HEK293 (cell line): ENCODE data around the gene VASN.
A peak's percentile ranks its signal among the peaks of the same experiment; 100 is the strongest.

ENCODE experiments used
- CTCF ChIA-PET: fragments of 350-600 bp; formaldehyde crosslinking; extraction: SDS; loops from one replicate; lab custom pipeline; 2021; ENCODE audit warnings: antibody characterized with exemption; lab: Yijun Ruan, JAX
- POLR2A ChIA-PET: fragments of 300-600 bp; formaldehyde crosslinking; extraction: SDS; loops from one replicate; lab custom pipeline; 2020; ENCODE audit warnings: antibody characterized with exemption, inconsistent platforms; lab: Yijun Ruan, JAX
- H3K27ac ChIP-seq: fragments of 200-500 bp; sonication (Bioruptor generic); 2 replicates; pipeline ENCODE4 v1.5.1; 2014; ENCODE audit warnings: low read depth, low read length, control low read depth, inconsistent platforms; ENCODE audit errors: extremely low read depth
- H3K36me3 ChIP-seq, 2 experiments: fragments of 200-500 bp in 1 of 2; sonication (Bioruptor generic) in 1 of 2; 1 replicate in 1 of 2; 2 replicates in 1 of 2; pipeline ENCODE4 v1.5.1; 2014 to 2017; ENCODE audit warnings: inconsistent platforms in 2 of 2, low read length in 2 of 2; ENCODE audit not compliant: control insufficient read depth in 2 of 2, insufficient read depth in 1 of 2
- H3K4me1 ChIP-seq: fragments of 200-500 bp; sonication (Bioruptor generic); 2 replicates; pipeline ENCODE4 v1.5.1; 2014; ENCODE audit warnings: mild to moderate bottlenecking, low read length, inconsistent platforms; ENCODE audit not compliant: control insufficient read depth, insufficient read depth
- H3K4me3 ChIP-seq: 2 replicates; pipeline ENCODE4 v1.5.1; 2011; ENCODE audit warnings: low read depth, mild to moderate bottlenecking, control low read depth, low read length, moderate library complexity
- H3K9me3 ChIP-seq: fragments of 200-500 bp; sonication (Bioruptor generic); 2 replicates; pipeline ENCODE4 v1.5.1; 2014; ENCODE audit warnings: low read depth, low read length, inconsistent platforms; ENCODE audit not compliant: control insufficient read depth, insufficient read depth
- BCL11A ChIP-seq: fragments of 450-650 bp; formaldehyde crosslinking; IDR thresholded peaks from 2 replicates; pipeline ENCODE4 v1.5.1; 2016; ENCODE audit warnings: low read depth, missing biosample characterization, missing genetic modification characterization
- EGR2 ChIP-seq: fragments of 450-650 bp; formaldehyde crosslinking; IDR thresholded peaks from 2 replicates; pipeline ENCODE4 v1.5.1; 2016; ENCODE audit warnings: low read depth, missing biosample characterization, missing genetic modification characterization
- REPIN1 ChIP-seq: fragments of 450-650 bp; formaldehyde crosslinking; IDR thresholded peaks from 2 replicates; pipeline ENCODE4 v1.5.1; 2017; ENCODE audit warnings: missing biosample characterization, missing genetic modification characterization, low read depth
- SCRT1 ChIP-seq: fragments of 450-650 bp; formaldehyde crosslinking; IDR thresholded peaks from 2 replicates; pipeline ENCODE4 v1.5.1; 2016; ENCODE audit warnings: missing biosample characterization, missing genetic modification characterization, borderline replicate concordance
- SCRT2 ChIP-seq: fragments of 450-650 bp; formaldehyde crosslinking; IDR thresholded peaks from 2 replicates; pipeline ENCODE4 v1.5.1; 2016; ENCODE audit warnings: missing biosample characterization, missing genetic modification characterization
- ZFHX2 ChIP-seq: fragments of 450-650 bp; formaldehyde crosslinking; conservative IDR thresholded peaks from 2 replicates; pipeline ENCODE4 v1.5.1; 2016; ENCODE audit warnings: missing biosample characterization, missing genetic modification characterization
- ZNF202 ChIP-seq: fragments of 450-650 bp; formaldehyde crosslinking; IDR thresholded peaks from 2 replicates; pipeline ENCODE4 v1.5.1; 2016; ENCODE audit warnings: missing biosample characterization, missing genetic modification characterization, borderline replicate concordance
- ZNF350 ChIP-seq: fragments of 450-650 bp; formaldehyde crosslinking; IDR thresholded peaks from 2 replicates; pipeline ENCODE4 v1.5.0; 2017; ENCODE audit warnings: missing biosample characterization, mild to moderate bottlenecking, missing genetic modification characterization
- ZNF362 ChIP-seq: fragments of 450-650 bp; formaldehyde crosslinking; IDR thresholded peaks from 2 replicates; pipeline ENCODE4 v1.5.1; 2016; ENCODE audit warnings: missing biosample characterization, missing genetic modification characterization
- ZNF398 ChIP-seq: fragments of 450-650 bp; formaldehyde crosslinking; IDR thresholded peaks from 2 replicates; pipeline ENCODE4 v1.5.1; 2017; ENCODE audit warnings: missing biosample characterization, missing genetic modification characterization
- ZNF571 ChIP-seq: fragments of 450-650 bp; formaldehyde crosslinking; IDR thresholded peaks from 2 replicates; pipeline ENCODE4 v1.5.0; 2017; ENCODE audit warnings: missing biosample characterization, missing genetic modification characterization
- ZNF660 ChIP-seq: fragments of 450-650 bp; IDR thresholded peaks from 2 replicates; pipeline ENCODE4 v1.5.1; 2018; ENCODE audit warnings: missing biosample characterization, mild to moderate bottlenecking, missing genetic modification characterization
- TF ChIP-seq, protein P1 (sequence below): fragments of 450-650 bp; formaldehyde crosslinking; IDR thresholded peaks from 2 replicates; pipeline ENCODE4 v1.5.1; 2017; ENCODE audit warnings: missing biosample characterization, missing genetic modification characterization
- TF ChIP-seq, protein P2 (sequence below): fragments of 450-650 bp; formaldehyde crosslinking; IDR thresholded peaks from 2 replicates; pipeline ENCODE4 v1.5.1; 2016; ENCODE audit warnings: missing biosample characterization, missing genetic modification characterization

Gene VASN

GRCh38 chr16:4365014-4365406, 6.6 kb upstream of the VASN start:
- CTCF ChIA-PET, result interaction anchor here (0.5 to 2.0 kb wide), 4 partner anchors 13 to 1103 kb away, joined by 3 to 16 read pairs (median 4); no protein-coding TSS in a partner anchor
- TF ChIP-seq ZNF660 (tag by site-specific recombination) (no peak), SCRT1 (tag by site-specific recombination) (no peak), ZNF571 (no peak), BCL11A (no peak), ZNF398 (no peak), REPIN1 (tag by site-specific recombination) (no peak), ZNF362 (no peak), ZNF350 (no peak), ZNF202 (no peak), SCRT2 (tag by site-specific recombination) (no peak)
- Histone ChIP-seq H3K36me3 (peaks cover 0 to 29% of the 10 kb centered on the region in 2 experiments; a peak in 2 of 3 replicates), H3K4me3 (no peak overlapping the region), H3K9me3 (no peaks in the 10 kb centered on the region), H3K4me1 (no peaks in the 10 kb centered on the region), H3K27ac (no peak overlapping the region)
- POLR2A ChIA-PET, result no interaction called here

- Histone ChIP-seq H3K4me3 (no peak overlapping the region), H3K4me1 (no peaks in the 10 kb centered on the region), H3K36me3 (peaks cover 0 to 26% of the 10 kb centered on the region in 2 experiments; a peak in 2 of 3 replicates), H3K9me3 (no peaks in the 10 kb centered on the region), H3K27ac (no peak overlapping the region)
- TF ChIP-seq, protein P1, sequence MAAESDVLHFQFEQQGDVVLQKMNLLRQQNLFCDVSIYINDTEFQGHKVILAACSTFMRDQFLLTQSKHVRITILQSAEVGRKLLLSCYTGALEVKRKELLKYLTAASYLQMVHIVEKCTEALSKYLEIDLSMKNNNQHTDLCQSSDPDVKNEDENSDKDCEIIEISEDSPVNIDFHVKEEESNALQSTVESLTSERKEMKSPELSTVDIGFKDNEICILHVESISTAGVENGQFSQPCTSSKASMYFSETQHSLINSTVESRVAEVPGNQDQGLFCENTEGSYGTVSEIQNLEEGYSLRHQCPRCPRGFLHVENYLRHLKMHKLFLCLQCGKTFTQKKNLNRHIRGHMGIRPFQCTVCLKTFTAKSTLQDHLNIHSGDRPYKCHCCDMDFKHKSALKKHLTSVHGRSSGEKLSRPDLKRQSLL (tag by site-specific recombination), result no peak
- TF ChIP-seq ZFHX2 (tag by site-specific recombination) (peak; percentile 73), EGR2 (tag by site-specific recombination) (peak; percentile 62)
- TF ChIP-seq, protein P2, sequence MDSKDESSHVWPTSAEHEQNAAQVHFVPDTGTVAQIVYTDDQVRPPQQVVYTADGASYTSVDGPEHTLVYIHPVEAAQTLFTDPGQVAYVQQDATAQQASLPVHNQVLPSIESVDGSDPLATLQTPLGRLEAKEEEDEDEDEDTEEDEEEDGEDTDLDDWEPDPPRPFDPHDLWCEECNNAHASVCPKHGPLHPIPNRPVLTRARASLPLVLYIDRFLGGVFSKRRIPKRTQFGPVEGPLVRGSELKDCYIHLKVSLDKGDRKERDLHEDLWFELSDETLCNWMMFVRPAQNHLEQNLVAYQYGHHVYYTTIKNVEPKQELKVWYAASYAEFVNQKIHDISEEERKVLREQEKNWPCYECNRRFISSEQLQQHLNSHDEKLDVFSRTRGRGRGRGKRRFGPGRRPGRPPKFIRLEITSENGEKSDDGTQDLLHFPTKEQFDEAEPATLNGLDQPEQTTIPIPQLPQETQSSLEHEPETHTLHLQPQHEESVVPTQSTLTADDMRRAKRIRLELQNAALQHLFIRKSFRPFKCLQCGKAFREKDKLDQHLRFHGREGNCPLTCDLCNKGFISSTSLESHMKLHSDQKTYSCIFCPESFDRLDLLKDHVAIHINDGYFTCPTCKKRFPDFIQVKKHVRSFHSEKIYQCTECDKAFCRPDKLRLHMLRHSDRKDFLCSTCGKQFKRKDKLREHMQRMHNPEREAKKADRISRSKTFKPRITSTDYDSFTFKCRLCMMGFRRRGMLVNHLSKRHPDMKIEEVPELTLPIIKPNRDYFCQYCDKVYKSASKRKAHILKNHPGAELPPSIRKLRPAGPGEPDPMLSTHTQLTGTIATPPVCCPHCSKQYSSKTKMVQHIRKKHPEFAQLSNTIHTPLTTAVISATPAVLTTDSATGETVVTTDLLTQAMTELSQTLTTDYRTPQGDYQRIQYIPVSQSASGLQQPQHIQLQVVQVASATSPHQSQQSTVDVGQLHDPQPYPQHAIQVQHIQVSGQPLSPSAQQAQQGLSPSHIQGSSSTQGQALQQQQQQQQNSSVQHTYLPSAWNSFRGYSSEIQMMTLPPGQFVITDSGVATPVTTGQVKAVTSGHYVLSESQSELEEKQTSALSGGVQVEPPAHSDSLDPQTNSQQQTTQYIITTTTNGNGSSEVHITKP (tag by site-specific recombination), result peak; percentile 26; the same call in 1 of the 2 replicates
- CTCF ChIA-PET, result interaction anchor here (2.0 kb wide), 1 partner anchor 37 kb away, joined by 16 read pairs; no protein-coding TSS in a partner anchor
- POLR2A ChIA-PET, result interaction anchor here (0.6 to 0.7 kb wide), 2 partner anchors 34 to 112 kb away, joined by 3 to 4 read pairs; no protein-coding TSS in a partner anchor
Measured at GRCh38 chr16:4365615-4366014, 6.0 kb upstream of the VASN start.
